ENCODE measurements around the gene ZBTB22.

ZBTB22 gene

DNA sequence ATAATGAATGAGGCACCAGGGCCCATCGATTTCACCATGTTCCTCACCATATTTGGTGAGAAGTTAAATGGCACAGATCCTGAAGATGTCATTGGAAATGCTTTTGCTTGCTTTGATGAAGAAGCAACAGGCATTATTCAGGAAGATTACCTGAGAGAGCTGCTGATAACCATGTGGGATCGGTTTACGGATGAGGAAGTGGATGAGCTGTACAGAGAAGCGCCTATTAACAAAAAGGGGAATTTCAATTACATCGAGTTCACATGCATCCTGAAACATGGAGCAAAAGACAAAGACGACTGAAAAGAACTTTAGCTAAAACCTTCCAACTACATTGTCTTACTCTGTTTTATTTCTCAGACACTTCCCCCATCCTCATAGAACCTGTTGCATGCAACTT is 21.6 kb upstream of the ZBTB22 start:
- DNase-seq (no peak), ATAC-seq (ENCODE audit: insufficient read depth, low read depth) (no peak)
- no peaks in the 10 kb centered on the region for H3K27me3 ChIP-seq (ENCODE audit: insufficient read depth, low read length, poor library complexity)
- H2AFZ ChIP-seq (ENCODE audit: low read depth, low read length): no peak overlapping the region
- H3K9ac ChIP-seq (ENCODE audit: low read depth, low read length): no peak overlapping the region
- no peak overlapping the region for H3K4me3 ChIP-seq (ENCODE audit: low read depth in 1 of 2, low read length in 2 of 2)
- peaks cover 9% of the 10 kb centered on the region for H3K4me1 ChIP-seq (ENCODE audit: insufficient read depth, low read length)
- H3K9me3 ChIP-seq (ENCODE audit: insufficient read depth, low read length, severe bottlenecking): no peaks in the 10 kb centered on the region
- no peaks in the 10 kb centered on the region for H3K79me2 ChIP-seq (ENCODE audit: insufficient read depth, low read length)
- no peak overlapping the region for H3K27ac ChIP-seq (ENCODE audit: low read length)
- no peaks in the 10 kb centered on the region for H4K20me1 ChIP-seq (ENCODE audit: insufficient read depth, low read length)
- TF ChIP-seq EZH2 (IDR thresholded peaks at IDR 0.05; ENCODE audit: borderline replicate concordance, low read depth, low read length, severe bottlenecking): no peak
- TF ChIP-seq, protein P1, sequence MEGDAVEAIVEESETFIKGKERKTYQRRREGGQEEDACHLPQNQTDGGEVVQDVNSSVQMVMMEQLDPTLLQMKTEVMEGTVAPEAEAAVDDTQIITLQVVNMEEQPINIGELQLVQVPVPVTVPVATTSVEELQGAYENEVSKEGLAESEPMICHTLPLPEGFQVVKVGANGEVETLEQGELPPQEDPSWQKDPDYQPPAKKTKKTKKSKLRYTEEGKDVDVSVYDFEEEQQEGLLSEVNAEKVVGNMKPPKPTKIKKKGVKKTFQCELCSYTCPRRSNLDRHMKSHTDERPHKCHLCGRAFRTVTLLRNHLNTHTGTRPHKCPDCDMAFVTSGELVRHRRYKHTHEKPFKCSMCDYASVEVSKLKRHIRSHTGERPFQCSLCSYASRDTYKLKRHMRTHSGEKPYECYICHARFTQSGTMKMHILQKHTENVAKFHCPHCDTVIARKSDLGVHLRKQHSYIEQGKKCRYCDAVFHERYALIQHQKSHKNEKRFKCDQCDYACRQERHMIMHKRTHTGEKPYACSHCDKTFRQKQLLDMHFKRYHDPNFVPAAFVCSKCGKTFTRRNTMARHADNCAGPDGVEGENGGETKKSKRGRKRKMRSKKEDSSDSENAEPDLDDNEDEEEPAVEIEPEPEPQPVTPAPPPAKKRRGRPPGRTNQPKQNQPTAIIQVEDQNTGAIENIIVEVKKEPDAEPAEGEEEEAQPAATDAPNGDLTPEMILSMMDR (IDR thresholded peaks at IDR 0.05; ENCODE audit: borderline replicate concordance, extremely low read depth, low read length, poor library complexity, severe bottlenecking): no peak
- H3K4me2 ChIP-seq (ENCODE audit: insufficient read depth, low read length): no peak overlapping the region
- H3K36me3 ChIP-seq (ENCODE audit: insufficient read depth, low read length): no peaks in the 10 kb centered on the region

DNA sequence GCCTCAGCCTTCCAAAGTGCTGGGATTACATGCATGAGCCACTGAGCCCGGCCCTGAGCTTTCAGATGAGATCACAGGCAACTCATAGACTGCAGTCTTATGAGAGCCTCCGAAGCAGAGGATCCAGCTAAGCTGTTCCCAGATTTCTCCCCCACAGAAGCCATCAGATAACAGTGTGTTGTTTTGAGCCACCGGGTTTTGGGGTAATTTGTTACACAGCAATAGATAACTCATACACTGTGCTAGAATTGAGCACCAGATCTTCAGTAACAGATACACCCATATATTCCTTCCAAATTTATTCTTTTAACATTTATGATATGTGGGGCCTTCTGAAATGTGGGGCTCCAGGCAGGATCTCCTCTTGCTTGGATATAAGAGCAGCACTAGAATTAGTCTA is 19.0 kb upstream of the ZBTB22 start:
- H3K4me2 ChIP-seq (ENCODE audit: insufficient read depth, low read length): no peak overlapping the region
- ATAC-seq (ENCODE audit: insufficient read depth, low read depth): no peak
- H4K20me1 ChIP-seq (ENCODE audit: insufficient read depth, low read length): no peaks in the 10 kb centered on the region
- H3K27ac ChIP-seq (ENCODE audit: low read length): no peak overlapping the region
- no peaks in the 10 kb centered on the region for H3K4me1 ChIP-seq (ENCODE audit: insufficient read depth, low read length)
- H3K36me3 ChIP-seq (ENCODE audit: insufficient read depth, low read length): no peaks in the 10 kb centered on the region
- no peaks in the 10 kb centered on the region for H3K9me3 ChIP-seq (ENCODE audit: insufficient read depth, low read length, severe bottlenecking)
- no peak overlapping the region for H3K4me3 ChIP-seq (ENCODE audit: low read depth in 1 of 2, low read length in 2 of 2)
- H3K27me3 ChIP-seq (ENCODE audit: insufficient read depth, low read length, poor library complexity): no peaks in the 10 kb centered on the region
- H2AFZ ChIP-seq (ENCODE audit: low read depth, low read length): no peak overlapping the region
- no peaks in the 10 kb centered on the region for H3K79me2 ChIP-seq (ENCODE audit: insufficient read depth, low read length)
- no peak for DNase-seq
- TF ChIP-seq, protein P1 (IDR thresholded peaks at IDR 0.05; ENCODE audit: borderline replicate concordance, extremely low read depth, low read length, poor library complexity, severe bottlenecking): no peak
- no peak for TF ChIP-seq EZH2 (IDR thresholded peaks at IDR 0.05; ENCODE audit: borderline replicate concordance, low read depth, low read length, severe bottlenecking)
- H3K9ac ChIP-seq (ENCODE audit: low read depth, low read length): no peak overlapping the region

DNA sequence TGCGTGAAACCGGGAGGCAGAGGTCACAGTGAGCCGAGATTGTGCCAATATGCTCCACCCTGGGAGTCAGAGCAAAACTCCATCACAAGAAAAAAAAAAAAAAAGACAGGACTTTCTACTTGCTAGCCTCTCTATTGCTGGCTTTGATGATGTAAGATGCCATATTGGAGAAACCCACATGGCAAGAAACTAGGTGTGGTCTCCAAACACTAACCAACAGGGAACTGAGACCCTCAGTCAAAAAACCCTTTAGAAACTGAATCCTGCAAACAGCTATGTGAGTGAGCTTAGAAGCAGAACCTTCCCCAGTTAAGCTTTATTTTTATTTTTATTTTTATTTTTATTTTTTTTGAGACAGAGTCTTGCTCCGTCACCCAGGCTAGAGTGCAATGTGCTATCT is 18.4 kb upstream of the ZBTB22 start:
- Histone ChIP-seq H3K4me2 (ENCODE audit: insufficient read depth, low read length) (no peak overlapping the region), H3K4me1 (ENCODE audit: insufficient read depth, low read length) (no peaks in the 10 kb centered on the region), H4K20me1 (ENCODE audit: insufficient read depth, low read length) (no peaks in the 10 kb centered on the region), H3K27me3 (ENCODE audit: insufficient read depth, low read length, poor library complexity) (no peaks in the 10 kb centered on the region), H2AFZ (ENCODE audit: low read depth, low read length) (no peak overlapping the region), H3K36me3 (ENCODE audit: insufficient read depth, low read length) (no peaks in the 10 kb centered on the region), H3K79me2 (ENCODE audit: insufficient read depth, low read length) (no peaks in the 10 kb centered on the region), H3K27ac (ENCODE audit: low read length) (no peak overlapping the region), H3K9me3 (ENCODE audit: insufficient read depth, low read length, severe bottlenecking) (no peaks in the 10 kb centered on the region), H3K9ac (ENCODE audit: low read depth, low read length) (no peak overlapping the region), H3K4me3 (ENCODE audit: low read depth in 1 of 2, low read length in 2 of 2) (no peak overlapping the region)
- no peak for TF ChIP-seq EZH2 (IDR thresholded peaks at IDR 0.05; ENCODE audit: borderline replicate concordance, low read depth, low read length, severe bottlenecking)
- TF ChIP-seq, protein P1 (IDR thresholded peaks at IDR 0.05; ENCODE audit: borderline replicate concordance, extremely low read depth, low read length, poor library complexity, severe bottlenecking): no peak
- ATAC-seq (ENCODE audit: insufficient read depth, low read depth): no peak
- DNase-seq: no peak

DNA sequence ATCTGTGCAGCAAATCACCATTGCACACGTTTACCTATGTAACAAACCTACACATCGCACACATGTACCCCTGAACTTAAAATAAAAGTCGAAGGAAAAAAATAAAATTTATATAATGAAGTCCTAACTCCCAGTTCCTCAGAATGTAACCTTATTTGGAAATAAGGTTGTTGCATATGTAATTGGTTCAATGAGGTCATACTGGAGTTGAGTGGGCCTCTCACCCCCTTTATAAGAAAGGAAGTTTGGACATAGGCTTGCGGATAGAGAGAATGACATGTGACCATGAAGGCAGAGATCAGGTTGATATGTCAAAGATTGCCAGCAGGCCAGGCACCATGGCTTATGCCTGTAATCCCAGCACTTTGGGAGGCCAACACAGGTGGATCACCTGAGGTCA is 16.1 kb upstream of the ZBTB22 start:
- H3K9ac ChIP-seq (ENCODE audit: low read depth, low read length): no peak overlapping the region
- no peak overlapping the region for H3K4me3 ChIP-seq (ENCODE audit: low read depth in 1 of 2, low read length in 2 of 2)
- no peak overlapping the region for H3K27ac ChIP-seq (ENCODE audit: low read length)
- H3K9me3 ChIP-seq (ENCODE audit: insufficient read depth, low read length, severe bottlenecking): no peaks in the 10 kb centered on the region
- DNase-seq (no peak), ATAC-seq (ENCODE audit: insufficient read depth, low read depth) (no peak)
- no peaks in the 10 kb centered on the region for H4K20me1 ChIP-seq (ENCODE audit: insufficient read depth, low read length)
- H3K27me3 ChIP-seq (ENCODE audit: insufficient read depth, low read length, poor library complexity): no peaks in the 10 kb centered on the region
- H3K4me2 ChIP-seq (ENCODE audit: insufficient read depth, low read length): no peak overlapping the region
- H2AFZ ChIP-seq (ENCODE audit: low read depth, low read length): no peak overlapping the region
- no peak for TF ChIP-seq EZH2 (IDR thresholded peaks at IDR 0.05; ENCODE audit: borderline replicate concordance, low read depth, low read length, severe bottlenecking)
- TF ChIP-seq, protein P1 (IDR thresholded peaks at IDR 0.05; ENCODE audit: borderline replicate concordance, extremely low read depth, low read length, poor library complexity, severe bottlenecking): no peak
- H3K79me2 ChIP-seq (ENCODE audit: insufficient read depth, low read length): no peaks in the 10 kb centered on the region
- H3K36me3 ChIP-seq (ENCODE audit: insufficient read depth, low read length): no peaks in the 10 kb centered on the region
- no peaks in the 10 kb centered on the region for H3K4me1 ChIP-seq (ENCODE audit: insufficient read depth, low read length)
